ENCODE results near the gene ASPG.
A peak's percentile ranks its signal among the peaks of the same experiment; 100 is the strongest.

ASPG gene

DNA sequence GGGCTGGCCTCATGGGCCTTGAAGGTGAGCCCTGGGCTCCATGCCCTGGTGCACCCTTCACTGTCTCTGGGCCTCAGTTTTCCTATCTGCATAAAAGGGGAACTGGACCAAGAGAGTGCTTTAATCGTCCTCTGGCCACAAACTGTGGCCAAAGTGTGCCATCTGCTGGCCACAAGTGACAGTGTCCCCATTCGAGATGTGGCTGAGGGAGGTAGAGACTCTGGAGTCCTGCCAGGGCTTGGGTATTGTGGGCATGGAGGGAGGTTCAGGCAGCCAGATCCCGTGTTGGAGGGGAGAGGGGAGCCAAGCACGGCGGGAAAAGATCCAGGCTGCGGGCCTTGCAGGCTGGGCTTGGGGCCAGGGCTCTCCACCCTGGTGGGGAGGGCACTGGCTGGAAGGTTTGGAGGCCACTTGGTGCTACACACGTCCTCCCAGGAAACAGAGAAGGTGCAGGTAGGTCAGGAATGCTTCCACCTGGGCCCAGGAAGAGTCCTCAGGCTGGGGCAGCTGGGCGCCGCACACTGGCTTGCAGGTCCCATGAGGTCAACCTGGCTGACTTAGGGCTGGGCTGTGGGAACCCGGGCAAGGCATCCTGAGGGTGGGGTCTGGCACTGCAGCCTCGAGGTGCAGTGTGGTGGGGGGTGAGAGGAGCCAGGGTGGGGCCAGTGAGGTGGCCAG lies 45.6 kb downstream of the ASPG start:
- no peak overlapping the region for H3K4me3 ChIP-seq (replicated peaks in 1 of 2; ENCODE audit: low read depth in 2 of 2, low read length in 2 of 2)
- peak; percentile 33 to 45 for DNase-seq (ENCODE audit: low read depth in 2 of 2)
- TF ChIP-seq, protein P1, sequence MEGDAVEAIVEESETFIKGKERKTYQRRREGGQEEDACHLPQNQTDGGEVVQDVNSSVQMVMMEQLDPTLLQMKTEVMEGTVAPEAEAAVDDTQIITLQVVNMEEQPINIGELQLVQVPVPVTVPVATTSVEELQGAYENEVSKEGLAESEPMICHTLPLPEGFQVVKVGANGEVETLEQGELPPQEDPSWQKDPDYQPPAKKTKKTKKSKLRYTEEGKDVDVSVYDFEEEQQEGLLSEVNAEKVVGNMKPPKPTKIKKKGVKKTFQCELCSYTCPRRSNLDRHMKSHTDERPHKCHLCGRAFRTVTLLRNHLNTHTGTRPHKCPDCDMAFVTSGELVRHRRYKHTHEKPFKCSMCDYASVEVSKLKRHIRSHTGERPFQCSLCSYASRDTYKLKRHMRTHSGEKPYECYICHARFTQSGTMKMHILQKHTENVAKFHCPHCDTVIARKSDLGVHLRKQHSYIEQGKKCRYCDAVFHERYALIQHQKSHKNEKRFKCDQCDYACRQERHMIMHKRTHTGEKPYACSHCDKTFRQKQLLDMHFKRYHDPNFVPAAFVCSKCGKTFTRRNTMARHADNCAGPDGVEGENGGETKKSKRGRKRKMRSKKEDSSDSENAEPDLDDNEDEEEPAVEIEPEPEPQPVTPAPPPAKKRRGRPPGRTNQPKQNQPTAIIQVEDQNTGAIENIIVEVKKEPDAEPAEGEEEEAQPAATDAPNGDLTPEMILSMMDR (IDR thresholded peaks at IDR 0.05; ENCODE audit: low read depth, low read length): peak; percentile 65

GRCh38 chr14:104131968-104132732 lies 46.6 kb downstream of the ASPG start:
- H3K4me3 ChIP-seq (replicated peaks in 1 of 2; ENCODE audit: low read depth in 2 of 2, low read length in 2 of 2): no peak overlapping the region
- TF ChIP-seq, protein P1 (IDR thresholded peaks at IDR 0.05; ENCODE audit: low read depth, low read length): no peak
- no peak for DNase-seq (ENCODE audit: low read depth in 2 of 2)

GRCh38 chr14:104132981-104133380 lies 47.5 kb downstream of the ASPG start:
- DNase-seq (ENCODE audit: low read depth in 2 of 2): no peak
- TF ChIP-seq, protein P1 (IDR thresholded peaks at IDR 0.05; ENCODE audit: low read depth, low read length): no peak
- H3K4me3 ChIP-seq (replicated peaks in 1 of 2; ENCODE audit: low read depth in 2 of 2, low read length in 2 of 2): no peak overlapping the region

DNA sequence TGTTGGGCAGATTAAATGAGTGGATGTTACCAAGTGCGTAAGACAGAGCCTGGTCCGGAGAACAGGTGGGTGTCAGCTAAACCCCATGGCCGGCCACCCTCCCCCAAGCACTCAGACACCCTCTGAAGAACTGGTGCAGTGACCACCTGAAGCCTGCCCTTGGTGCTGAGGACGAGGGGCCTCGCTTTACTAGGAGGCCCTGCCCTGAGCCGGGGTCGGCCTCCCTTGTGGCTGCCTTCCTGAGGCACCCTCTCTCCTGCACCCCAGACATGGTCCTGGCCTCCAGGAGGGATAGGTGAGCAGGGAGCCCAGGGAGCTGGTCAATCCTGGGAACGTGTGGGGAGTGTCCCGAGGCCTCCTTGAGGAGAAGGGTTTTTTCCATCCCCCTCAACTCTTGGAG lies 48.0 kb downstream of the ASPG start:
- no peak for DNase-seq (ENCODE audit: low read depth in 2 of 2)
- TF ChIP-seq, protein P1 (IDR thresholded peaks at IDR 0.05; ENCODE audit: low read depth, low read length): no peak
- no peak overlapping the region for H3K4me3 ChIP-seq (replicated peaks in 1 of 2; ENCODE audit: low read depth in 2 of 2, low read length in 2 of 2)

DNA sequence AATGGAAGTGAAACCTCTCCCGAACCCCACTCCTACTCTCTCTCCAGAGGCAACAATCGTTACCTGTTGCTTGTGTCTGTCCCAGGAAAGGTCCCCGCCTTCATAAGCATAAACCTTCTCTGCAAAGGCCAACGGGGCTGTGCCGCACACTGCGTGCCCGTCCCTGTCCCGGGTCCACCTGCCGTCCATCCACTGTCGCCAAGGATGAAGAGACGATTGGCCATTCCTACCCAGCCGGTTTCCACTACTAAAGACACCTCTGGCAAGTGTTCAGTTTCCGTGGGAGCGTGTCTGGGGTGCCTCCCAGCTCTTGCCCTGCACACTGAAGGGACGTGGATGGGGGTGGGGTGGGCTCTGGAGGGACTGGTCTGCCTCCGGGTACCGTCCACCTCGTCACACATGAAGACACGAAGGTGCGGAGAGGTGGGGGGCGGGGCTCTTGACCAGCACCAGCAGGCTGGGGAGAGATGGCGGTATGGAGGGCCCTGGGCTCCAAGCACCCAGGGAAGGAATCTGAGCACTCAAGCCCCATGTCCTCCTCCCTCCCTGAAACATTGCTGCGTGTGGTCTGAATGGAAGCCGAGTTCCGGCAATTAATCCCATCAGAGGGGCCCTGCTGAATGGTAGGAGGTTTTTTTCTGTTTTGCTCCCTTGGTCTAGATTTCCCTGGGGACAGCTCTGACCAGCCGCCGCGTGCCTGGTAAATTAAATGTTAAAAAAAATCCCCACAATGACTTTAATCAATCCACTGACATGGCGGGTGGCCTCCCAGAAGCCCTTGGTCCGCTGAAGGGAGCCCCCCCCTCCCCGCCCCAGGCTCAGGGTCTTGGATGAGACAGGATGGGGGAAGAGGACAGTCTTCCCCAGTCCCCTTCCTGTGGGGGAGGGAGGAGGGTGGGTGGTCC lies 48.8 kb downstream of the ASPG start:
- DNase-seq (ENCODE audit: low read depth in 2 of 2): no peak
- H3K4me3 ChIP-seq (replicated peaks in 1 of 2; ENCODE audit: low read depth in 2 of 2, low read length in 2 of 2): no peak overlapping the region
- TF ChIP-seq, protein P1 (IDR thresholded peaks at IDR 0.05; ENCODE audit: low read depth, low read length): no peak

- TF ChIP-seq, protein P1 (IDR thresholded peaks at IDR 0.05; ENCODE audit: low read depth, low read length): peak; percentile 13
- no peak overlapping the region for H3K4me3 ChIP-seq (replicated peaks in 1 of 2; ENCODE audit: low read depth in 2 of 2, low read length in 2 of 2)
- DNase-seq (ENCODE audit: low read depth in 2 of 2): peak in 1 of 2 donors; percentile 25
These were observed 49.8 kb downstream of the ASPG start for GRCh38 chr14:104135121-104135903.

Measured in cardiac fibroblast (primary cell).